Thymus (tissue), 11 donors: Measurements from ENCODE around the gene P4HA1. TPM values are rescaled to one million over a fixed set of nuclear protein-coding genes. Genes with fewer than 3 reads are reported as not detected.
A peak's percentile ranks its signal among the peaks of the same experiment; 100 is the strongest.

Source experiments
- DNase-seq, 9 donors: peaks; one replicate each; pipeline ENCODE4 v3.0.0-alpha.2; 2013; ENCODE audit warnings: low spot score in 9 of 9, low read depth in 6 of 9, missing footprints in 1 of 9
- H3K27ac ChIP-seq, 2 donors: one replicate each; pipeline ENCODE4 v1.5.1; 2013; ENCODE audit warnings: control low read depth in 1 of 2, low read depth in 1 of 2, low read length in 1 of 2, mild to moderate bottlenecking in 1 of 2, moderate library complexity in 1 of 2
- H3K27me3 ChIP-seq, 2 donors: one replicate each; pipeline ENCODE4 v1.5.1; 2013; ENCODE audit warnings: low read length in 1 of 2; ENCODE audit not compliant: control insufficient read depth in 2 of 2, insufficient read depth in 1 of 2
- H3K36me3 ChIP-seq, 2 donors: one replicate each; pipeline ENCODE4 v1.5.1; 2013; ENCODE audit warnings: low read length in 1 of 2, mild to moderate bottlenecking in 1 of 2, moderate library complexity in 1 of 2; ENCODE audit not compliant: control insufficient read depth in 2 of 2, insufficient read depth in 2 of 2
- H3K4me1 ChIP-seq, 2 donors: one replicate each; pipeline ENCODE4 v1.5.1; 2013; ENCODE audit warnings: low read length in 2 of 2; ENCODE audit not compliant: control insufficient read depth in 2 of 2, insufficient read depth in 2 of 2
- H3K4me3 ChIP-seq, 2 donors: one replicate each; pipeline ENCODE4 v1.5.1; 2013; ENCODE audit warnings: low read length in 2 of 2, control low read depth in 1 of 2, mild to moderate bottlenecking in 1 of 2
- H3K9me3 ChIP-seq, 2 donors: one replicate each; pipeline ENCODE4 v1.5.1; 2013; ENCODE audit warnings: low read length in 1 of 2, mild to moderate bottlenecking in 1 of 2; ENCODE audit not compliant: control insufficient read depth in 2 of 2, insufficient read depth in 1 of 2
- WGBS: extraction: QIAGEN DNeasy Blood & Tissue Kit; methylation state at CpG from one replicate; pipeline ENCODE4 v1.1.7; 2013; 5-methylcytosine and 5-hydroxymethylcytosine counted together
- polyA plus RNA-seq: library from polyadenylated mRNA; stranded (reverse); fragments of 200-250 nt; gene quantifications from one replicate; pipeline ENCODE4 v1.2.3, GENCODE V29; 2013
- total RNA-seq: library from RNA; stranded (reverse); fragments of 120-200 nt; gene quantifications from one replicate; pipeline ENCODE4 v1.2.4, GENCODE V29; 2013
- donor health status: healthy.

P4HA1 gene
- total and polyA plus RNA-seq, 2 donors: 15.7 to 50.2 TPM

DNA sequence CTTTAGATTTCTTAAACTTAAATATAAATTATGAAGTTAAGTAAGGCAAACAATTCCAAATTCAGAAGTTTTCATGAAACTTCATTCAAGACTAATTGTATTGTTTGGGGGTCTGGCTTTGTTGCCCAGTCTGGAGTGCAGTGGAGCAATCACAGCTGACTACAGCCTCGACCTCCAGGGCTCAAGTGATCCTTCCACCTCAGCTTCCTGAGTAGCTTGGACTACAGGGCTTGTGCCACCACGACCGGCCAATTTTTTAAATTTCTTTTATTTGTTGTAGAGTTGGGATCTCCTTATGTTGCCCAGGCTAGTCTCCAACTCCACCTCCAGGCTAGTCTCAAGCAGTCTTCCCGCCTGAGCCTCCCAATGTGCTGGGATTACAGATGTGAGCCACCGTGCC, 12.5 kb downstream of the P4HA1 start:
- no peak for DNase-seq
- no peaks in the 10 kb centered on the region for H3K36me3 ChIP-seq
- H3K27me3 ChIP-seq: no peaks in the 10 kb centered on the region
- no peak overlapping the region for H3K27ac ChIP-seq
- H3K4me3 ChIP-seq: no peak overlapping the region
- H3K9me3 ChIP-seq: no peaks in the 10 kb centered on the region
- whole genome bisulfite sequencing: 96% methylated on average over 5 of the region's 5 CpGs
- H3K4me1 ChIP-seq: no peaks in the 10 kb centered on the region

DNA sequence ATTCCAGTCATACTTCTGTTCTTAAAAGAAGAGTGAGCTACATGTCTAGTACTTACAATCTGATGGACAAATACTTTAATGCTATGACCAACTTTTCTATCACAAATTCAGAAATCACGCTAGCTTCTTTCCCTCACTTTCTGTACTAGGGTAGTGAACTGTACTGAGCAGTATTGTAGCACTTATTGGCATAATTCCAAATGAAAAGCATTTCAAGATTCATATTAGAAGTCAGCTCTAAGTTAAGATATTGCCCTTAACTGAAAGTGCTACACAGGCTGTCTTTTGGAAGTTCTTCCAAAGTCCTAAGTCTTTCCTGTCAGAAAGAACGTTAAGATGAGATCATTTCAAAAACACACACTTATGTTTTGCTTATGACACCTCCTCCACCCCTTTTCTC, 13.4 kb downstream of the P4HA1 start:
- Histone ChIP-seq H3K36me3 (no peaks in the 10 kb centered on the region), H3K4me1 (no peaks in the 10 kb centered on the region), H3K4me3 (no peak overlapping the region), H3K9me3 (no peaks in the 10 kb centered on the region), H3K27ac (no peak overlapping the region), H3K27me3 (no peaks in the 10 kb centered on the region)
- no peak for DNase-seq
- WGBS: 92% methylated on average over 2 of the region's 2 CpGs

DNA sequence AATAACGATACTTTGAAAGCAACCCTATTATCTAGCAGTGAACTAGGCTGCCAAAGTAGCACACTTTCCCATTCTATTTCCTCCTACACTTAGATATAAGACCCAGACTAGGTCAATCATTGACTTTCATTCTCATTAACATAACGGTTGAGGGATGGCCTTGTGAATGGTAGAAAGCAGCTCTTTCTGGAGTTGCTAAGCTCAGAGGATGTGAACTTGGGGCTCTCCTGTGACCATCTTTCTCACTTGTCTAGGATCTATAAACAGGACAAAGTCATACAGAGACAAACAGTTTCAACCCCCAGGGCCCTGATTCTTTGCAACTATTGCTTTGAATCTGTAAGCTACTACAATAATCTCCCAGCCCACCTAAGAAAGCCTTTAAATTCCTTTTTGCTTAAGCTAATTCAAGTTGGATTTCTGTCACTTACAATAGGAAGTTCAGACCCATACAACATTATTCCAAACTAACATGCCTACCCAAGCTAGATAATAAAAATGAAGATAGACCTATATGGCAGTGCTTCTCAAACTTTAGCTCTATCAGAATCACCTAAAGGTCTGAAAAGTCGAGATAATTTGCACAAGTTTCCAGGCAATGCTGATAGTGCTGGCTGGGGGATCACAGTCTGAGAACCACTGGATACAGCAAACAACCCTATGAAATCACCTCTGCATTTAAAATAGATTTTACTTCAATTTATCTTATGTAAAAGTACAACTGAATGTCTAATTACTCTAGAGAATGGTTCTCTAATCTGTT, 16.7 kb downstream of the P4HA1 start:
- H3K9me3 ChIP-seq: no peaks in the 10 kb centered on the region
- WGBS: 97% methylated on average over 3 of the region's 3 CpGs
- H3K4me3 ChIP-seq: no peak overlapping the region
- no peak overlapping the region for H3K27ac ChIP-seq
- H3K4me1 ChIP-seq: no peaks in the 10 kb centered on the region
- H3K36me3 ChIP-seq: no peaks in the 10 kb centered on the region
- no peaks in the 10 kb centered on the region for H3K27me3 ChIP-seq
- DNase-seq: no peak

DNA sequence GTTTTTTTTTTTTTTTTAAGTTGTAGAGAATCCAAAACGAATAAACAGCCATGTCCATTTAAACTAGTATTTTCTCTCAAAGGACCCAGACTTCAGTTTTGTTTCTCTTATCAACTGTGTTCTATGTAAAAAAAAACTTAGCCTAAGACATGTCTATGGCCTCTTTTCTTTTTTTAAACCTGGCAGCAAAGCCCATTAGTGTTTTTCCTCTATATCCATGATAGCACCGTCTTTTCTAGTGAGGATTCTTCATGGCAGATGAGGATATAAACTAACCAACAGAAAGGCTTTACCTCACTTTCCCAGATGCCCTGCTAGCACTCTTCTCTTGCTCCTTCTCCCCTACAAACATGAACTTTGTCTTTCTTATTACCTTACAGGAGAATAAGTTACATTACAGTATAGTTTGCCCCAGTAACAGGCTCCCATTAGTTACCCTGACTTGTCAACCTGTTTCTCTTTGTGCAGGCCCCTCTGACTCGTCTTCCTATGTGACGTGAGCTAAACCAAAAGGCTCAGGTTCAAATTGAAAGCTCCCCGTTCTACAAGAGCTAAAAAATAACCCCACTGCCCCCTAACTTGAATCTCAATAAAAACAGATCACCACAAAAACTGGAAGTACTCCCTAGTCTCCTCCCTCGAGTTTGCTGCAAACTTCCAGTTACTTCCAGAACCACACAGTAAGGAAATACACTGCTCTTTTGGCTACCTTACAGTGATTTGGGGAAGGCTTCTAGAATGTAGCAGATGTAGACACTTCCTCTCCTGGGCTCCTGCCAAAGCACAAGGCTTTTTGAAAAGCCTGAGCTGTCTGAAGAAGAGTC, 20.1 kb downstream of the P4HA1 start:
- DNase-seq: peak in 1 of 9 donors; percentile 25
- H3K4me1 ChIP-seq: no peaks in the 10 kb centered on the region
- H3K27ac ChIP-seq: peak overlapping the region; percentile 64 to 69
- no peaks in the 10 kb centered on the region for H3K9me3 ChIP-seq
- 68% methylated on average over 6 of the region's 6 CpGs for whole genome bisulfite sequencing
- H3K27me3 ChIP-seq: no peaks in the 10 kb centered on the region
- peaks cover 0 to 5% of the 10 kb centered on the region in 2 donors for H3K36me3 ChIP-seq
- H3K4me3 ChIP-seq: no peak overlapping the region

DNA sequence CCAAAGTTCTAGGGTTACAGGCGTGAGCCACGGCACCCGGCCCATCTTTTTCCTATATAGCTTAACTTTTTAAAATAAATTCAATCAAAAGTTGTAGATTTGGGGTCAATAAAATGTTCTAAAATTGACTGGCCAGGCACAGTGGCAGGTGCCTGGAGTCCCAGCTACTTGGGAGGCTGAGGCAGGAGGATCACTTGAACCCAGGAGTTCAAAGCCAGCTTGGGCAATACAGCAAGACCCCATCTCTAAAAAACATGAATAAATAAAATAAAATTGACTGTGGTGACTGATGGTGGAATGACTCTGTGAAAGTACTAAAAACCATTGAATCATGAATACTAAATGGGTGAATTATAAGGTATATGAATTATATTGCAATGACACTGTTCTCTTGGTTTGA, 20.8 kb downstream of the P4HA1 start:
- H3K4me3 ChIP-seq: no peak overlapping the region
- 98% methylated on average over 3 of the region's 3 CpGs for WGBS
- H3K36me3 ChIP-seq: peaks cover 0 to 10% of the 10 kb centered on the region in 2 donors
- no peak overlapping the region for H3K27ac ChIP-seq
- DNase-seq: no peak
- no peaks in the 10 kb centered on the region for H3K9me3 ChIP-seq
- H3K27me3 ChIP-seq: no peaks in the 10 kb centered on the region
- no peaks in the 10 kb centered on the region for H3K4me1 ChIP-seq

DNA sequence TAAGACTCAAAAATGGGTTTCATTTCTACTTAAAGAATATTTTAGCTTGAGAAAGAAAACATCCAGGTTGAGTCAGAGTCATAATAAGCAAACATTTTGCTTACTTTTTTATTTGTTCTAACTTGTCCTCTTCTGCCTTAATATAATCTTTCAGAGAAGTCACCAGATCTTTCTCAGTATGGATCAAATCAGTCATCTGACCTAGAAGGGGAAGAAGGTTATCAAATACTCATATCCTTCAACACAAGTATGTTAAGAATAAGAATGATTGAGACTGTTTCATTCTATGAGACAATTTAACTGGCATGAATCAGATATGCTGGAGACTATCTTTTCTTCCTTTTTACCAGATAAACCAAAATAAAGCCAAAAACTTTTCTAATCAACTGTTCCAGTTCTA, 23.0 kb downstream of the P4HA1 start:
- H3K36me3 ChIP-seq: peaks cover 0 to 11% of the 10 kb centered on the region in 2 donors
- H3K4me1 ChIP-seq: no peaks in the 10 kb centered on the region

DNA sequence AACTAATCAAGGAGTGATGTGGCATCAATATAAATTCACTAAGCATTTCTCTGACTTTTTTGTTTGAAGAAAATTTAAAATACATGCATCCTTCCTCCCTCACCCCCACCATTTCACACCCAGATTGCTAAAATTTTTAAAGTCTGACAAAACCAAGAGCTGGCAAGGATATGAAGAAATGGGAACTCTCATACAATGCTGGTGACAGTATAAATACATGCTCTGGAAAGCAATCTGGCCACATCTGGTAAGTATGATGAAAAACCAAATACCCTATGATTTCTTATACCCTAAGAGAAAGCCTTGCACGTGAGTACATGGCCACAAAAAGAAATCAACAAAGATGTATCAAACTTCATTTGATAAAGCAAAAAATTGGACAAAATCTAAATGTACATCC, 31.2 kb downstream of the P4HA1 start:
- Histone ChIP-seq H3K9me3 (no peaks in the 10 kb centered on the region), H3K27ac (no peak overlapping the region), H3K36me3 (peaks cover 0 to 16% of the 10 kb centered on the region in 2 donors), H3K4me1 (no peaks in the 10 kb centered on the region), H3K4me3 (no peak overlapping the region), H3K27me3 (no peaks in the 10 kb centered on the region)
- DNase-seq: no peak
- 96% methylated on average over 1 of the region's 1 CpG for WGBS

More for the DNA sequence above, 23.0 kb downstream of the P4HA1 start:
- Histone ChIP-seq H3K27ac (no peak overlapping the region), H3K9me3 (no peaks in the 10 kb centered on the region), H3K27me3 (no peaks in the 10 kb centered on the region), H3K4me3 (no peak overlapping the region)
- DNase-seq: no peak

DNA sequence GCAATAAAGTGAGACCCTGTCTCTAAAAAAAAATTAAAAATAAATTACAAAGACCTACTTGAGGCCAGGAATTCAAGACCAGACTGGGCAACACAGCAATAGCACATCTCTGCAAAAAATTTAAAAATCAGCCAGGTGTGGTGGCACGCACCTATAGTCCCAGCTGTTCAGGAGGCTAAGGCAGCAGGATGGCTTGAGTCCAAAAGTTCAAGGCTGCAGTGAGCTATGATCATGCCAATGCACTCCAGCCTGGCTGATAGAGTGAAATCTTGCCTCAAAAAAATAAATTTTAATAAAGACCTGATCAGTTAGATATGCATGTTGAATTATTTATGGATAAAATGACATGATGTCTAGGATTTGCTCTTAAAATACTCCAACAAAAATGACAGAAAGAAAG, 34.9 kb downstream of the P4HA1 start:
- 100% methylated on average over 1 of the region's 1 CpG for WGBS
- no peak overlapping the region for H3K4me3 ChIP-seq
- no peaks in the 10 kb centered on the region for H3K27me3 ChIP-seq
- H3K36me3 ChIP-seq: peaks cover 0 to 10% of the 10 kb centered on the region in 2 donors
- H3K4me1 ChIP-seq: no peaks in the 10 kb centered on the region
- DNase-seq: no peak
- no peak overlapping the region for H3K27ac ChIP-seq
- no peaks in the 10 kb centered on the region for H3K9me3 ChIP-seq
